ENCODE data around the gene FAM180A.
"Not testable (repeated sequence)": the region's sequence is repeated elsewhere in the genome, so short reads cannot be mapped to it uniquely, and the experiment has no call there.

The FAM180A gene

DNA sequence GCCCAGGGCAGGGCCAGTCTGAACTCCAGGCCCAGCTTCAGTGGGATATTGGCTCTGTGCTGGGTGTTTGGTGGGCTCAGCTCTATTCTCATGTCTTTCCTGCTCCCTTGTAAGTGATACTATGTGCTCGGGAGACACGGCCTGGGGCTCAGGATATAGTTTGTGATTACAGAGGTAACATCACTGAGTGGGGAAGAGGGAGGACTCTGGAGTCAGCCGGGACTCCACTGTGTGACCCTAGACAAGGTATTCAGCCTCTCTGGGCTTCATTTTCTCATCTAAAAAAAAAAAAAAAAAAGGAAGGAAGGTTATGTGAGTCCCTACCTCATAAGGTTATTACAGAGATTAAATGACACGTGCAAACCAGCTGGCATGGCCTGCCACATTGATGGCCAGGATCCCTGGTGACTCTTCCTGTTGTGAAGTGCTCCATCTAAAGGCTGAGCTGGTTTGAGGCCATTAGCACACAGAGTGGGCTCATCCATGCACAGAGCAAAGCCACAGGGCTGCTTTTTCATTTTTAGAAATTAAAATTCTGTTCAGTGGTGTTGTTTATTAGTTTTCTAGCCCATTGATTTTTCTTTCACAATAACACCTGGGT is 36.3 kb downstream of the FAM180A start:
- DNase-seq: no peak

DNA sequence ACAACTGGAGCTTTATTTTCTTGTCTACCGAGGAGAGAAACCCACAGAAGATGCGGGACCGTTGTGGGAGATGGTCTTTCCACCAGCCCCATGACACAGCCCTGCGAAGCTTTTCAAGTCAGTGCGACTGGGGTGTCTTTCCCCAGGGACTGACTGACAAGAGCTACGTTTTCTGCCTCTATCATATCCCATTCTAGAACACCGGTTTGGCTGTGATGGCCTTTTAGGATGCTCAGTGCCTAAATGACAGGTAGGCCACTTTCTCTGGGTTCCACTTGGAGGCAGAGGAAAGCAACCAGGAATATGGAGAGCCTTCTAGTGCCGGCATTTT is 37.5 kb downstream of the FAM180A start:
- no peak for DNase-seq

DNA sequence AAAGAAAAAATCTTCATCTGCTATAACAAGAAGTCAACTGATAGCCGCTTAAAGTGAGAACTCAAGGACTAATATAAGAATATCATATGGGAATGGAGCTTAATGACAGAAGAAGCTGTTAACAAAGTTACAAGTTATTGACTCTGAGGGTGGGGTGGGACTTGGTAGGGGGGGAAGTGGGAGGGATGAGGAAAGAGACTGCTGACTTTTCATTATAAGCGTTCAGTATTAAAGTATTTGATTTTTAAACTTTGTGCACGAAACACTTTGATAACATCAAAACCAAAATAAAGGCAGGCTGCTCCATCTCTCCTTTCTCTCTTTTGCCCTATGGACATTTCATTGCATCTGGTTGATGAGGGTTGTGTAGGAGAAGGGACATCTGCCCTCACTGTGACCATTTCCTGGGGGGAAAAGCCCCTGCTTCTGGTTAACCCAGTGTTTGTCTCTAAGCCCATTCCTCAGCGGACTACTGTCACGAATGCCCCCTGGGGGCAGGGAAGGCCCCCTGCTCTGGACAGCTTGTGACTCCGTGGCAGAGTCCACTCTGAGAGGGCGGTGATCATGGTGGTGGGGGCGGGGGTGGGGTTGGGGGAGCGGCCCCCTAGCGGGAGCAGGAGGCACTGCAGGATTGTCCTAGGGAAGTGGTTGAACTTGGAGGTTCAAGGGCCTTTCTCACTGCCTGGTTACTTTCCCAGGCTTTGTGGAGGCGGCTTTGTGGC is 38.0 kb downstream of the FAM180A start:
- no peak for DNase-seq

DNA sequence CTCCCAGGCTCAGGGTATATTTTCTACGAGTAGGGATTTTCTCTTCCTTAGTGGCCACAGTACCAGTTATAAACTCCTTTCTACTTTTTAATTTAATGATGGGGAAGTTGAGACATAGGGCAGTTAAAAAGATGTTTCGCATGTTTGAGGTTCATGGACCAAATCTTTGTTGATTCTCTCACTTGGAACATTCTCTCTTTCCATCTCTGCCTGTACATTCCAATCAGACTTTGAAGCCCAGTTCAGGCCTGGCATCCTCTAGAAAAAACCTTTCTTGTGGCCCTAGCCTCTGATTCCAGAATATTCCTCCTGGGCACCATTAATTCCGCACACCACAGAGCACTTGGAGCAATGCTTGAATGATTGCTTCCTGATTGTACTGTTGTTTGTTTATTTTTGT is 39.1 kb downstream of the FAM180A start:
- DNase-seq: no peak

DNA sequence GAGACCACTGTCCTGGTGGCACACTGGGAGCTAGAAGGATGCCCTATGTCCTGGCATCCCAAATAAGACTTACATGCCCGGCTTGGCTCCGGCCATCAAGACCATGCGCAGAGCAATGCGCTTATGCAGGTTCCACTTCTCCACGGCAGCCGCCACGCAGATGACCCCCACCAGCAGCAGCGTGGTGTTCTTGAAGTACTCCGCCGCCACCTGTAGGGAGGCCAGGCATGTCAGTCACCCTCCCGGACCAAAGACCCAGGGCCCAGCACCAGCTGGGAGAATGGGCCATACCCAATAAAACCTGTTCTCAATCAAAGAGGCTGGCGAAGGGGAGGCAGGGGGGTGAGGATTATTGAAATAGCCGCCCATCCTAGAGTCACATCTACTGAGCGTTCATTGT is 40.6 kb downstream of the FAM180A start:
- no peak for DNase-seq

DNA sequence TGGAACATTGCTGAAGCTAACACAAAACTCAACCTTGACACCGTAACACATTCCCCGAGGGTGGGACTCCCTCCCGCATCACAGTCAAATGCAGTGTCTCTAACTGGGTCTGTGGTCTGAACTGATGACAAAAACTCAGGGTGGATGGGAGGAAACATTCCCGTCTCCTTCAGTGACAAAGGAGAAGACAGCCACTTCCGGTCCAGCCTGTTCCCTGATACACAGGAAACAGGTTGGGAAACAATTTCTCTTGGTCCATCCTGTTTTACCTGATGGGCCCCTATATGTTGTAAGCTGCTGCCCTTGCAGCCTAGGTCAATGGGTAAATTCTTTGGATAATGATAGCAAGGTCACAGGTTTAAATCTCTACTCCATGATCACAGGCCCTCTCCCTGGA is 41.0 kb downstream of the FAM180A start:
- no peak for DNase-seq

DNA sequence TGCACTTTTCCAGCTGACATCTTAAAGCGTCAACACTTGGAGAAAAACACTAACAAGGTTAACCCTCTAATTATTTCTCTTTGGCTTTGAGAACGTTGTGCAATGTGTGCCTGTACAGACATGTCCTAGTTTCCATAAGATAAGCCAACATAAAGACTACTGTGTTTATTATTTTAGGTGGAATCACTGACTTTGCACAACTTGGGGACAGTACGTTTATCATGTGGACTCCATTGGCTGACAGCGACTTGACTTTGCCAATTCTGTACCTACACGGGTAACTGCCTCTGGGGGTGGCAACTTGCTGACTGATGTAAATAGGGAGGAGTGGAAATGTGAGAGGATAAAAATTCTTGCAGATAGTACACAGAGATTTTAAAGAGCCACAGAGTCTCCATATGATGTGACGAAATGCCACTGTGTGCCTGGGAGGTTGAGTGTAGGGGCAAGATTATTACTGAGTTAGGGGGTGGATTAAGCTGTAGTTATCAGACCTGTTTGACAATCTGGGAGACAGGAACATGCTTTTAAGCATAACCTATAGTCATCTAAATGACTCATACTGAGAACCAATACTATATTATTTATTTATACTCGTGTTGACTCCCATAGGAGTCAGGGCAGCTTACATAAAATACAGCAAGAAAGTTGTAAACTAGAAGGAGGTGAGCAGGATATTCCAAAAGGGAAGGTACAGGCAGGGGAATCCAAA is 41.6 kb downstream of the FAM180A start:
- DNase-seq: no peak

DNA sequence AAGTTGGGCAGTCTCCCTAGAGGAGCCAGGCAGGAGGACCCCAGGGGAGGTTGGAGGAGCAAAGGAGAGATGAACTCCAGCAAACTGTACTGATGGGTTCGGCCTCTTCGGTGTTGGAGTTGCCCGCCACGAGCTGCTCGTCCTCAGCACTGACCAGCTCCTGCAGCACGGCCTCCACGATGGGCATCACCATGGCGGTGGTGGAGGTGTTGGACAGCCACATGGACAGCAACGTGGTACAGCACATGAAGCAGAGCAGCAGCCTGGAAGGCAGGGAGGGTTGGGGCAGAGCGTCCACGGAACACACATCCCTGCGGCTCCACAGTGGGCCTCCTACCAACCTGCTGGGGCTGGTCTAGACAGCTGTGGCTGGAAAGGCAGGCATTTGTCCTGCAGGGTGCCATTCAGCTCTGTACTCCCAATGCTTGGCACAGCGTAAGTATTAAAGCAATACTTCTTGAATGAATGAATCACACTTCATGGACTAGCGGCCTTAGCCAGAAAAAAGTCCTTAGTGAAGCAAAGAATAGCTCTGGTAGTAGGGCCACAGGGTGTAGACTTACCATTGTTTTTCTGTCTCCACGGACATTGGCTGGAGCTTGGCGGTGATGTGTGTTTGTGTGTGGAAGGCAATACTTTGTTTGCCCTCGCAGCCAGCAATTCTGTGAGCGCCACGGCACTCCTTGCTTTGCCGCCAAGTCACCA is 42.4 kb downstream of the FAM180A start:
- DNase-seq: no peak

DNA sequence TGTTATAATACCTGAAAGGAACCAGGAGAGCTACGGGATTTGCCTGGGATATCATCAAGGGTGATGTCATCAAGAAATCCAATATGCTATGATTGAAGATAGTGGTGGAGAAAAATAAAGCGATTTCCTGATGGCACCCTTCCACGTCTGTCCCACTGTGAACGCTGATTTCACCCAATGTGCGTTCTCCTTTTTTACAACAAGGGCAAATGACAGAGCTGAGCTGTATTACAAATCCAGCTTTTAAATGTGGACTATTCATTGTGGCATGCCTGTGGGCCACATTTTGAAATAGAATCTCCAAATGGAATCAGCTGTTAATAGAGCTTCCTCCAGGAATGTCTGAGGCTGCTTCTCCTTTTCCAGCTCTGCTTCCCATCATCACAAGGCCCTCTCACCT is 43.9 kb downstream of the FAM180A start:
- no peak for DNase-seq

DNA sequence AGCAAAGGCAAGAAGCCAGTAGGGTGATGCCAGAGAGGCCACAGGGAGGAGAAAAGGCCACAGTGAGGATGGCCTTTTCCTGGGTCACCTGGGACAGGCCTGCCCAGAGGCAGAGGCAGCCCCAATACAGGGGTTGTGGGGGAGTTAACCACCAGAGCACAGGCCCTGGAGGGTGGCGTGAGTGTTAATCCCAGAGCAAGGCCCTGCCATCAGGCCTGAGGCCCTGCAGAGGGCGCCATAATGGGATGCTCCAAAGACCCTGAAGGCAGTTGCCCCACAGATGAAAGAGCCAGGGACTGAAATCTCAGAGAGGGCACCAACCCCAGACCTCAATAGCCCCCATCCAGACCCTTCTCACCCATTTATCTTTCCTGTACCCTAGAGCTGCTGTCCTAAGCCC is 44.5 kb downstream of the FAM180A start:
- DNase-seq: no peak

DNA sequence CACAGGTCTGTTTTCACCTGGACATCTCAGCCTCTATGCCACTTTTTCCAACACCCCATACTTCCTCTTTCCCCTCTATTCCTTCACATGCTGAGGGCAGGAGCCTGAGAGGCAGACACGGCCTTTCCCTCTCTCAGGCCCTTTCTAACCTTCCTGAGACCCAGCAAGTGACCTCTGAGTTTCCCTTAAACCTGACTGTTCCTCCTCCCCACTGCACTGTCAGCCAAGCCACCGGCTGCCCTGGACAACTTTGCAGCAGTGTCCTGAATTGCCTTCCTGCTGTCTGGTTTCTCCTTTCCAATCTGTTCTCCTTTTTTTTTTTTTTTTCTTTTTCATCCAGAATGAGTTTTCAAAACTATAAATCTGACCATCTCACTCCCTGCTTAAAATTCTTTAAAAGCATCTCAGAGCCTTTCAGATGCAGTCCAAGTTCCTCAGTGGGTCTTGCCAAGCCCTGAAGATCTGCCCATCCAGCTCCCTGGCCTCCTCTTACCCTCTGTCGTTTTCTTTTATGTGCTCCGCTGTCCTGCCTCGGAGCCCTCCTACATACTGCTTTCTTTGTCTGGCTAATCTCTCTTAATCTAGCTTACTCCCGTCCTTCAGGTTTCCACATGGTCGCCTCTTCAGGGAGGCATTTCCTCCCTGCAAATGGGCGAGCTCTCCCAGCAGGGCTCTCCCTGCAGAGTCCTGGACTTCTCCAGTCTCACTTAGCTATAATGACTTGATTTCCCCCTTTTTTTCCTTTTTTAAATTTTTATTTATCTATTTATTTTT is 51.1 kb downstream of the FAM180A start:
- no peak for DNase-seq

DNA sequence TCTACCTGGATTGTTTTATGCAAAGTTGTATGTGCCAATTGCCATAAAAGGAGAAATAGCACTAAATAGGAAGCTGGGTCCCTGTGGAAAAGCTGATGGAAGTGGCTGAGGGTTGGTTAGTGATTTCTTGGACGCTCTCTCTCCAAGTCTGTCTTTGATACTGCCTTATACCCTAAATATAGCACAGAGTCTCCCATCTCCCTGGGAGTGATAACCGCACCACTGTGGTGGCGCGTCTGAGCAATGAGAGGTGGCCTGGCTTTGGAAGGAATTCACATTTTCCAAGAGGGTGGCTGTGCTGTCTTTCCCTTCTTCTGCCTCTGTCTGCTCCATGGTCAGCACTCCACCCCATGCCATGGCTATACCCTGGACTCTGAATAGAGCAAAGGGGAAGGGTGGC is 55.1 kb downstream of the FAM180A start:
- no peak for DNase-seq

DNA sequence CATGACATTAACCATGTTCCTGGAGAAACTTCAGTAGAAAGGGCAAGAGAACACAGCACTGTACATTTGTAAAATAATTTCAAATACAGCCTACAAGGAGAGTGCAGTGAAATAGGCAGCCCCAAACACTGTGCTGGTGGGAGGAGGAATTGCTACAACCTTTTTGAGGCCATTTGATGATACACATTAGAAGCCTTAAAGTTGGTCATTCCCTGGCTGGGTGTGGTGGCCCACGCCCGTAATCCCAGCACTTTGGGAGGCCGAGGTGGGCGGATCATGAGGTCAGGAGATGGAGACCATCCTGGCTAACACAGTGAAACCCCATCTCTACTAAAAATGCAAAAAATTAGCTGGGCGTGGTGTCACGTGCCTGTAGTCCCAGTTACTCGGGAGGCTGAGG is 56.0 kb downstream of the FAM180A start:
- not testable (repeated sequence) for DNase-seq

DNA sequence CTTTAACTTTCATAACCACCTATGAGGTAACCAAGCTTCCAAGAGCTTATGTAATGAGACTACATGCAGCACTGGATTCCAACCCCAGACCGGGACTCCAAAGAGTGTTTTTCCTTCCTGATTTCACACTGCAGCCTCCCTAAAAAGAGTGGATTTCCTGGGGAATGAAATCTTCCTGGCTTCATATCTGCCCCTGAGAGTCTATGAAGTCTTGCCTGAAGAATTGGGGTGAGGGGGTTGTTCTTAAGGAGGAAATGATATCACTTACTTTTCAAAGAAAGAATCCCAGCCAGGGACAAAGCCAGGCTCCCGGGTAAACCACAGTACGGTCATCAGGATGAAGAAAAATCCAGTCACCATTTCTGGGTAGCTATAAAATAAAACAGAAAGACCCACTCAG is 56.6 kb downstream of the FAM180A start:
- DNase-seq: no peak

DNA sequence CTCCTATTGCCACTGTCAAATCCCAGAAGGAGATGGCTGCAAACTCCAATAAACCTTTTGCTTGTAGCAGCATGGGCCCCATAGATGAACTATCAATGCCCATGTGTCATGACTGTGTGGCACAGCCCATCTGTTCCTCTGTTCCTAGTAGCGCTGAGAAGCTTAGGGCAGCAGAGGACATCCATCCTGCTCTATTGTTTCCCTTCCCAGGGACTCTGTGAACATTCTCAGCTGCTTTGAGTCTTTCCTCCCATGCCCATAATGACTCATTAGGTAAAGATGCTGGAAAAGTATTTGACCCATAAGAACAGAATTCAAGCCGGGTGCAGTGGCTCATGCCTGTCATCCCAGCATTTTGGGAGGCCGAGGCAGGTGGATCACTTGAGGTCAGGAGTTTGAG is 58.0 kb downstream of the FAM180A start:
- no peak for DNase-seq

DNA sequence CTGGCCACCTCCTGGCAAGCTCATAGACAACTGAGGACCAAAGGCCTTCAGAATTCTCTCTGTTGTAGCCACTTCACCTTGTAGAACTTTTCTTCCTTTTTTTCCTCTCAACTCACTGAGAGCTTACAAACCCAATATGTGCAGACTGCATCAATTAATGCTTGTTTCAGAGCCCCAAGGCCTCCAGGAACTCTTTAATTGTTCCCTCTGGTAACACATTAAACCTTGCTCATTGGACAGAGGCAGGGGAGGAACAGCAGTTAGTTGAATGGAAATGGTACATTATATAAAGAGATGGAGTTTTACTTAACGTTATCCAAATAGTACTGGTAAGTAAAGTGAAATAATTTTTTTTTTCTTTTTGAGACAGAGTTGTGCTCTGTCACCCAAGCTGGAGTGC is 61.1 kb downstream of the FAM180A start:
- no peak for DNase-seq

DNA sequence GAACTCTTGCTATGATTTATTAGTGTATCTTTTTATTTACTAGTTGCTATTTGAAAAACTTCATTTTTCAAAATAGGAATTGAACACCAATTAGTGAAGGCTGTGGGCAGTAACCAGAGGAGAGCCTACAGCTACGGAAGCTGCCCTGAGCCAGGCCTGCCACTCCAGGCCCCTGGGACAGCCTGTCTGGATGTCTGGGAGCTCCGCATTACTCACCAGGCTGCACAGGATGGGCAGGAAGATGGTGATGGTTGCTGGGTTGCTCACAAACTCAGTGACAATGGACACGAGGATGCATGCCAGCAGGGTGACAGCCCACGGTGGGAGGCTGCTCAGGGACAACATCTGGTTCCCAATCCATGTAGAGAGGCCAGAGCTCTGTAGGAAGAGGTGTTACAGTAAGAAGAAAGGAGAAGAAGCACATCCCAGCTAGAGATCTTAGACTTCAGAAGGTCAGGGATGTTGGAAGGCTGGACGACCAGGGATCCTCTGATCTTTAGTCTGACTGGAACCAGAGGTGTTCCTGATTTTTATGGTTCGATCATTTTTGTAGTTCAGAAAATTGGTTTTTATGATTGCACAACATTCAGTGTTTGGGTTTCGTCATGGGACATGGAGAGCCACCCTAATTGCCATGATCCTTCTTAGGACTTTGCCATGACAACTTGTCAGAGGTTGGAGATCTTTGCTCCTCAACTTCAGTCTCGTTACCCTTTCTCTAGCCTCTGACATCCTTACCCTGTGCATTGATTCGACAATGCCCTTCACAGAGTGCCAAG is 63.1 kb downstream of the FAM180A start:
- DNase-seq: no peak

DNA sequence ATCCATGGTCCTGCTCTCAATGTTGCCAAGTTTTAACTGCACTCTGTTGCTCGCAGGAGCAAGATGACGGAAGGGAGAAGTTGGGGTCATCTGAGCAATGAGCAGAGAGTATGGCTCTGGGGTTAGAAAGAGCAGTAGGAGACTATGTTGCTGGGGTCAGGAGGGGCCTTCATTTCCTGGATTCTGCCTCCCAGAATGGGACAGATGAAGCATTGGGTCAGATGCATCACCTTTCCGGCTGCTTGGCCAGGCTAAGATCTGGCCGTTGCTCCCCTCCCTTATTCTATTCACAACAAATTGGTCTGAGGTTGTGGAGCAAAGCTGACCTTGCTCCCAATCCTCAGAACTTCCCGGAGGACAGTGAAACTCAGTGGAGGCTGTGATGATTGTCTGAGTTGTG is 63.9 kb downstream of the FAM180A start:
- DNase-seq: no peak

DNA sequence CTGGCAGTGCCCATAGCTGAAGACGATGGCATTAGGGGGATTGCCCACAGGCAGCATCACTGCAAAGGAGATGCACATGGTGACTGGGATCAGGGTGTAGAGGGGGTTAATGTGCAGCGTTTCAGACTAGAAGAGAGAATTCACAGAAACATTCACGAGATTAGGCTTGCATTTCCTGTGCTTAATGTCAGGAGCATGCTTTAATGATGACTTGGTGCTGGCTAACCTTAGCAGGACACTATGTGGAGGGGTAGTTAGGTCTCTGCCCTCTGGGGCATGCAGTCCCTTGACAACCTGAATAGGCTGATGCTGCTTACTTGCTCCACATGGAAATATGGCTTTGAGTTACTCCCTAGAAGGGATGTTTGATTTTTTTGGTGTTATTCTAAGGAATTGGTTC is 64.5 kb downstream of the FAM180A start:
- DNase-seq: no peak

DNA sequence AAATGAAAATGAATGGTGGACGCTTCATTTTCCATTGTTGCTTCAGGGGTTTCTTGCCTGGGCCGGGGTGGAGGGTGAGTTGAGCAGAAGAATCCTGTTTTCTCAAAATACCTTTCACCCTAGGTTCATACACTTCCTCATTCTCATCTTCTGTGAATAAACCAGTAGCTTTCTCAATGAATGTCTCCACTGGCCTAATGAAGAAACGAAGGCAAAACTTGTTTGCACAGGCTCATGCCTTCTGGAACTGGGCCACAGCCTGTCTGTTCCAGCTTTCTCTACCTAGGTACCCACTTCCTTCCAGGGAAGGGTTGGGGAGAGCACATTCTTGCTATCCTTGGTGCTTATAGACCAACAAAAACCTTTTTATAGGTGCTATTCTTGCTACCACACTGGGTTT is 65.0 kb downstream of the FAM180A start:
- DNase-seq: no peak

DNA sequence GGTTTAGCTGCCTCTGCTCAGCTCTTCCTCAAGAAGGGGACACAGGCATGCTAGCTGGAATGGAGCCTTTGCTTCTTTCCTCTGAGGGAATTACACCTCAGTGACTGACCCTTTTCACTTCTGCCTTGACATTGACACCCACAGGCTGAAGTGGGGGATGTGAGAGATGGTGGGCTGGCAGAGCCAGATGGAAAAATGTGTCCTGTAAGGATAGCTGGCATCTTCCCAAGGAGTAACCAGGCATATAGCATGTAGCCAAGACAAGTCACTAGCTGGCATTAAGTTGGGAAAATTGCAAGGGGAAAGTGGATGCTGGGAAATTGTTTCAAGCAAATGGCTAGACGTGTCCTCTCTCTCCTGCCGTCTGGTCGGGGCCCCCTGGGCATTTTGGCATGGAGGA is 66.4 kb downstream of the FAM180A start:
- no peak for DNase-seq

DNA sequence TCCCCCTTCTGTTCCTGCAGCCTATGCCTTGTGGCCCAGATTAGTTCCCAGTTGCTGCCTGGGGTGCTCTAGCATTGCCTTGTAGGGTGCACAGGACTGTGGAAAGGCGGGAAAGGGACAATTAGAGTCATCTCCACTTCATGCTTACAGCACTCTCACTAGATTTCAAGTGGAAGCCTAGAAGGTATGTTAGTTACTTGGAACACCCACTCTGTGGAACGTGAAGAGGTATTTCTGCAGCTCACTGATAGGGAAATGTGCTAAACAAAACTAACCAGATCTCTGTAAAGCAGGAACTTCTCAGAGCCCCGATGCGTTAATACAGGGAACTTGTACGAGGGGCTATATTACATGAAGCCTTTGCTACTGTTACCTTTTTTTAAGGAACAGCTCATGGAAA is 66.9 kb downstream of the FAM180A start:
- no peak for DNase-seq

Data from CD4-positive, alpha-beta T cell treated with Interleukin-21 for 1 hour (primary cell).